ENCODE results near the gene ATAD5.
A peak's percentile ranks its signal among the peaks of the same experiment; 100 is the strongest.
"Not testable (repeated sequence)": the region's sequence is repeated elsewhere in the genome, so short reads cannot be mapped to it uniquely, and the experiment has no call there.

The ATAD5 gene

GRCh38 chr17:30915833-30916611, 84.3 kb downstream of the ATAD5 start:
- DNase-seq (ENCODE audit: low spot score) = no peak

- DNase-seq (ENCODE audit: low spot score) = no peak
These were observed 85.3 kb downstream of the ATAD5 start for GRCh38 chr17:30917050-30917449.

- no peak for DNase-seq (ENCODE audit: low spot score)
These were observed 88.5 kb downstream of the ATAD5 start for GRCh38 chr17:30920282-30920681.

GRCh38 chr17:30920683-30921543, 89.1 kb downstream of the ATAD5 start:
- no peak for DNase-seq (ENCODE audit: low spot score)

GRCh38 chr17:30921544-30922196, 89.9 kb downstream of the ATAD5 start, which contains the start of gene ADAP2:
ADAP2 (plus strand) TSS chr17:30921945; CDS start chr17:30922015, 70 bp downstream.
- no peak for DNase-seq (ENCODE audit: low spot score)

DNA sequence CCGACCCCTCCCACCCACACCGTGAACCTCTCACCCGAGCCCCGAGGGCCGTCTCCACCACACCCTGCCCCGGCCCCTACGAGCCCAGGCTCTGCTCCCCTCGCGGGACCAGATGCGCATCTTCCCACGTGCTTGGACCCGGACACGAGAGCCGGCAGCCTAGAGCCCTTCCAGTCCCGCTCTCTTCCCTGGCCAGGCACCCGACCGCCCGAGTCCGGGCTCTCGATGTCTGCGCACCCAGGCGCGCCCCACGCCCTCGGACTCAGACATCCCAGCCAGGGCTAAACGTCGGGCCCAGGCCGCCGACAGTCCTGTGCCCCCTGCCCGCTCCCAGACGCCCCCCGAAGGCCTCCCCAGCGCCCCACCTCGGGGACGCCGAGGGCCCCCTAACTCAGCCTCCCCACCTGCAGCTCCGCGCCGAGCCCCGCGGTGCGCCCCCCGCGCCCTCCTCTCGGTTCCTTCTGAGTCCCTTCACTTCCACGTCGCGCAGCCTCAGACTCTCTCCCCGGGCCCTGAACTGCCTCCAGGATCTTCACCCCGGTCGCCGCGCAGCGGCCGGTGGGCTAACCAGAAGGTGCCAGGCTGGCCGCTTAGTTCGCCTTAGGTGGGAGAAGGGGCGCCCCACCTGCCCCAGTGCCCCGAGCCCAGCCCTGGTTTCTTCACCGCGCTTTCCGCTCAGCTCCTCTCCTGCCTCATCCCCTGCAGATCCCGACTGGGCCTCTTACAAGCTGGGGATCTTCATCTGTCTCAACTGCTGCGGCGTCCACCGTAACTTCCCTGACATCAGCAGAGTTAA, 90.7 kb downstream of the ATAD5 start:
- DNase-seq (ENCODE audit: low spot score) = no peak

- DNase-seq (ENCODE audit: low spot score) = no peak
These were observed 92.6 kb downstream of the ATAD5 start for GRCh38 chr17:30924341-30924740.

DNA sequence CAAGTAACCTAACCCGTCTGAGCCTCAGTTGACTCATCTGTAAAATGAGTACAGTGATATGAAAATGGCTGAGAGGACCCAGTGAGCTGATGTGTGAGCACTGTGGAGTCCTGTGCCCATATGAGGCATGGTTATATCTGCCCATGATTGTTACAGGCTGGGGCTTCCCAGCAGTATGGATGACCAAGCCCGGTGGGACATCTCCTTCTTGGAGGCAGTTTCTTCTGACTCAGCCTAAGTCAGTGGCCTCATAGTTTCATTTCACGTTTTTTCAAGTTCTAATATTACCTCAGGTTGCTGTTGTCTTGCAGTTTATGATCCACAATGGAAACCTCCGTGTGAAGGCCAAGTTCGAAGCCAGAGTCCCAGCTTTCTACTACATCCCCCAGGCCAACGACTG, 94.8 kb downstream of the ATAD5 start:
- no peak for DNase-seq (ENCODE audit: low spot score)

DNA sequence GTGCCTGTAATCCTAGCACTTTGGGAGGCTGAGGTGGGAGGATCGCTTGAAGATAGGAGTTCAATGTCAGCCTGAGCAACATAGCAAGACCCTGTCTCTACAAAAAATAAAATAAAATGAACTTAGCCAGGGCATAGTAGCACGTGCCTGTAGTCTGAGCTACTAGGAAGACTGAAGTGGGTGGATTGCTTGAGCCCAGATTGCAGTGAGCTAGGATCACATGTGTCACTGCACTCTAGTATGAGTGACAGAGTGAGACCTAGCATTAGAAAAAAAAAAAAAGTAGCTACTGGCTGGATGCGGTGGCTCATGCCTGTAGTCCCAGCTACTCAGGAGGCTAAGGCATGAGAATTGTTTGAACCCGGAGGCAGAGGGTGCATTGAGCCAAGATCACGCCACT, 96.0 kb downstream of the ATAD5 start:
- no peak for DNase-seq (ENCODE audit: low spot score)

GRCh38 chr17:30928584-30928983, 96.8 kb downstream of the ATAD5 start:
- DNase-seq (ENCODE audit: low spot score) = no peak

DNA sequence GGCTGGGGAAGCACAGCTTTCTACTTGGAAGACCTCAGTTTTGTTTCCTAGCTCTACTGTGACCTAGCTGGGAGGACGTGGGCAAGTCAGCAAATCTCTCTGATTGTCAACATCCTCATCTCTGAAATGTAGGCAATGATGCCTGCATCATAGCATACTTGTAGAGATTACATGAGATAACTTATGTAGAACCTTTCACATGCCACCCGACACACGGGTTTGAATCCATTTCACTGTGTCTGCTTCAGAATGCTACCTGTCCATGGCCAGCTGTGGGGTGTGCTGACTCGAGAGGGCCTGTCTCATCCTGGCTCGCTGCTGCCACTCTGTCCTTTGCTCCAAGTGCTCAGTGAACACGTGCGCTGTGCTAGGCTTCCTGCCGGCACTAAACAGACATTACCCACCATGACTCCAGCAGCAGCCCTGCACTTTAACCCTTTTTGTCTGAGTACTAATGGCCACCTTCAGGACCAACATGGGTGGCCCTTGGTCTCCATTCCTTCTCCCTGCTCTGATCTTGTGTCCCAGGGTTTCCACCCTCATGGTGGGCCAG, 97.4 kb downstream of the ATAD5 start:
- no peak for DNase-seq (ENCODE audit: low spot score)

- DNase-seq (ENCODE audit: low spot score) = not testable (repeated sequence)
These were observed 98.1 kb downstream of the ATAD5 start for GRCh38 chr17:30929861-30930260.

GRCh38 chr17:30930495-30930894, 98.7 kb downstream of the ATAD5 start:
- no peak for DNase-seq (ENCODE audit: low spot score)

DNA sequence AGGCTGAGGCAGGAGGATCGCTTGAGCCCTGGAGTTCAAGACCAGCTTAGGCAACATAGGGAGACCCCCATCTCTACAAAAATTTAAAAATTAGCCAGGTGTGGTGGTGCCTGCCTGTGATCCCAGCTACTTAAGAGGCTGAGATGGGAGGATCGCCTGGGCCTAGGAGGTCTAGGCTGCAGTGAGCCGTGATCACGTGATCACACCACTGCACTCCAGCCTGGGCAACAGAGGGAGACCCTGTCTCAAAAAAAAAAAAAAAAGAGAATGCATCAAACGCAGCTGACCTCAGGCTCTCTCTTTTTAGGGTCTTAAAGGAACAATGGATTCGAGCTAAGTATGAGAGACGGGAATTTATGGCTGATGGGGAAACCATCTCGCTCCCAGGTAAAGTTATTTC, 99.8 kb downstream of the ATAD5 start:
- DNase-seq (ENCODE audit: low spot score) = not testable (repeated sequence)

DNA sequence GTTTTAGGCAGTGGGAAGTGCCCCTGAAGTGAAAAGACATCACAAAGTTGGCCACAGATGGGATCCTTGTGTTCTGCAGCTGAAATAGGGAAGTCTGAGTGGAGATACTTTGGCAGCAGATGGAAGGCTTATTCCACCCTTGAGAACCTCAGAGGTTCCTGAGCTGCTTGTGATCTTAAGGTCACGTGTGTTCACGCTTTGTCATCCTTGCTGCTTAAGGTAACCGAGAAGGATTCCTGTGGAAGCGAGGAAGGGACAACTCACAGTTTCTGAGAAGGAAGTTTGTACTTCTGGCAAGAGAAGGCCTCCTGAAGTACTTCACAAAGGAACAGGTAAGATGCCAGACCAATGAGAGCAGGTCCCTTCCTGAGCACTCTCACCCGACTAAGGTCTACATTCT, 102.2 kb downstream of the ATAD5 start:
- no peak for DNase-seq (ENCODE audit: low spot score)

- peak; percentile 9 for DNase-seq (ENCODE audit: low spot score)
These were observed 107.4 kb downstream of the ATAD5 start for GRCh38 chr17:30939051-30939689.

DNA sequence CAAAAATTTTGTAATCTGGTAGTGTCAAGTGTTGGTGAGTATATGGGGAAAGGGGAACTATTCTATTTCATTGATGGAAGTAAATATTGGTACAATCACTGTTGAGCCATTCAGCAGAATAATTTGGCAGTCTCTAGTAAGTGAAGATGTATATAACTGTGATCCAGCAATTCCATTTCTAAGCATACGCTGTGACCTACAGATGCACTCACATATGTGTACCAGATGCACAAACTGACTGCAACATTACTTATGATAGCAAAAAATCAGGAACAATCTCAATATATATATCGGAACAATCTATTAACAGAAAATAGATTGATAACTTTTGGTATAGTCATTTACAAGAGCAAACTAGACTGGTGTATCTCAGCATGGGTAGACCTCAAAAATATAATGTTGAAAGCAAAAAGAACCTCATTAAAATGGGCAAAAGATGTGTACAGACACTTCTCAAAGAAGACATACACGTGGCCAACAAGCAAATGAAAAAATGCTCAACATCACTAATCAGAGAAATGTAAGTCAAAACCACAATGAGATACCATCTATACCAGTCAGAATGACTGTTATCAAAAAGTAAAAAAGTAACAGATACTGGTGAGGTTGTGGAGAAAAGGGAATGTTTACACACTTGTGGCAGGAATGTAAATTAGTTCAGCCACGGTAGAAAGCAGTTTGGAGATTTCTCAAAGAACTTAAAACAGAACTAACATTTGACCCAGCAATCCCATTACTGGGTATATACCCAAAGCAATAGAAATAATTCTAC, 110.7 kb downstream of the ATAD5 start:
- DNase-seq (ENCODE audit: low spot score) = peak; percentile 11
